ENCODE data around the gene SYCP2.

The SYCP2 gene

GRCh38 chr20:59835057-59835447 is 98.4 kb downstream of the SYCP2 start:
- DNase-seq, result no peak

GRCh38 chr20:59832406-59833363 is 100.8 kb downstream of the SYCP2 start:
- no peak for DNase-seq

- DNase-seq, result no peak
Observed at GRCh38 chr20:59831916-59832270, 101.5 kb downstream of the SYCP2 start.

DNA sequence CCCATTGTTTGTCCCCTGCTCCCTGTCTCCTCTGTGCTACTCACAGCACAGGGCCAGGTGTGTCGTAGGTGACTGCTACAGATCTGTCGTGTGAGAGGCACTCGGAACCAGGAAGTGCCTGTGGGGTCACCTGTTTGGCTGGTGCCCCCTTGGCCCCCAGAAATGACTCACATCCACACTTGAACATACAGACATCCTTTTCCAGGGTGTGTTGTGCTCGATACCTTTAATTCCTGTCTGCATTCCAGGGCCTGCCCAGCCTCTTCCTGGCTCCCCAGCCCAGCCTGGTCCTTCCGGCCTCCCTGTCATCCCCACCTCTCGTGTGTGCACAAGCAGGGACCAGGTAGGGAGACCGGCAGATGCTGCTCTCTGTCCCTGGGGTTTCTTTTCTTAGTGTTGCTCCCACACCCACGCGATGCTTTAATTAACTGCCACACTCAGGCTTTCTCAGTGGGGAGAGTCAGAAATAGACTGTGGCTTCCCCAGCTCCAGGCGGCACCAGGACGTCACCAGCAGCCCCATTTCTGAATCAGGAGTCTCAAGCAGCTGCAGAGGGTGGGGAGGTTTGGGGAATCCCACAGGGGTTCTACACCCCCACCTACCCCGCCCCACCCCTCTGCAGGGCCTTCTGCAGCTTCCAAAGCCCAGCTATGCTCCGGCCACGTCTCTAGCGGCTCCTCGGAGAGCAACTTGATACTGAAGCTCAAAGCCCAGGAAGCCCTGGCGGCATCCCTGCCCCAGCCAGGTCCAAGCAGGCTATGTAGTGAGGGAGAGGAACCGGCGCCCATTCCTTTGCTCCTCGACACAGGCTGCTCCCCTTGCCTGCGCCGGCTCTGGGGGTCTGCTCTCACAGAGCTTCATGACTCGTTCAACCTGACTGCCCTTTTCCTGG is 102.2 kb downstream of the SYCP2 start:
- DNase-seq, result no peak

DNA sequence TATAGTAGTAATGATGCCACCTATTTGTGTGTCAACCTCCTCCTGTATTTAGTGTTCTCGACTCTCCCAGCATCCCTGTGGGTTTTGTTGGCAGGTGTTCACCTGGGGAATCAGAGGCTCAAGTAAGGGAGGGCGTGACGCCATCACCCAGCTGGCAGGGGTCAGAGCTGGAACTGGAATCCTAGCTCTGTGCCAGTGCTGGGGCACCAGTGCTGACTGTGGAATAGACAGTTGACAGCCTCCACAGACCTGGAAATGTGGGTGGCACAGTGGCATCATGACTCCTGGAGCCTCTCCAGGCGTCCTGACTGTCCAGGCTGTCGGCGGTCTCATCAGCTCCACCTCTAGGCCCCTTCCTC is 102.8 kb downstream of the SYCP2 start:
- DNase-seq, result peak; percentile 18

GRCh38 chr20:59829786-59830664 is 103.4 kb downstream of the SYCP2 start:
- DNase-seq, result no peak

- no peak for DNase-seq
Observed at GRCh38 chr20:59829054-59829785, 104.2 kb downstream of the SYCP2 start.

GRCh38 chr20:59828125-59829053 is 105.0 kb downstream of the SYCP2 start:
- DNase-seq, result no peak

GRCh38 chr20:59827138-59828056 is 106.0 kb downstream of the SYCP2 start:
- no peak for DNase-seq

DNA sequence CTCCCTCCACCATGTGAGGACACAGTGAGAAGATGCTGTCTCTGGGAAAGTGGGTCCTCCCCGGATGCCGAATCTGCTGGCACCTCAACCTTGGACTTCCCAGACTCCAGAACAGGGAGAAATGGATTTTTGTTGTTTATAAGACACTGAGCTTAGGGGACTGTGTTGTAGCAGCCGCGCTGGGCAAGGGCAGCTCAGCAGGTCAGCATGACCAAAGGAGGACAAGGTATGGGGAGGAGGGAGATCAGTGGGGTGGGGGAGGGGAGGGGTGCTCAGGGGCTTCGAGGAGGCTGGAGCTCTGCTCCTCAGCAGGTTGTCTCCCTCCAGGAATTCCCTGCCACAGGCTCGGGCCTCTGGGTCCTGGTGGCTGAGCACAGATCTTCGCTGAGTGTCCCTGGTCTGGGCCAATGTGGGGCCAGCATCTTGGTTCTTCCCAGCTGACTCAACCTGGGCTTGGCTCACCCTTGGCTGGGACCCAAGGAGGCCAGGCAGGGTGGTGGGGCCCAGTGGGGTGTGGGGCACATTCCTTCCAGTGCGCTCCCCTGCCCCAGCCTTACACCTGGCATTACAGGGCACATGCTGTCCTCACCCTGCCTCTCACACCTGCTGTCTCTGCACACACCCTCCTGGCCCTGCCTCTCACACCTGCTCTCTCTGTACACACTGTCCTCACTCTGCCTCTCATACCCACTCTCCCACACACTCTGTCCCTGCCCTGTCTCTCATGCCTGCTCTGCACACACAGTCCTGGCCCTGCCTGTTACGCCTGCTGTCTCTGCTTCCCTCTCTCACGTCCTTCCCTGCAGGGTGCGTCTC is 107.3 kb downstream of the SYCP2 start:
- DNase-seq, result peak; percentile 95

DNA sequence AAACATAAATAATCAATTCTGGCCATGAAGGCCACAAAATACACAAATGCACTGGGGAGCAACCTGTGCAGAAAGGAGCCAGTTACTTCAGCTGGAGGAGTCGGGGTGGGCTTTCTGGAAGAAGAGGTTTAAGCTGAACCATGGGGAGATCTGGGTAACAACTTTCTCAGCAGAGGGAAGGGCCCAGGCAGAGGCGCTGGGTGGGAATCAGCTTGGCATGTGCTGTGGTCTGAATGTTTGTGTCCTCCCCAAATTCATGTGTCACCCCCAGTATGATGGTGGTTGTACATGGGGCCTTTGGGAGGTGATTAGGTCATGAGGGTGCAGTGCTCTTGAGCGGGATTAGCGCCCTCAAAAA is 107.9 kb downstream of the SYCP2 start:
- no peak for DNase-seq

DNA sequence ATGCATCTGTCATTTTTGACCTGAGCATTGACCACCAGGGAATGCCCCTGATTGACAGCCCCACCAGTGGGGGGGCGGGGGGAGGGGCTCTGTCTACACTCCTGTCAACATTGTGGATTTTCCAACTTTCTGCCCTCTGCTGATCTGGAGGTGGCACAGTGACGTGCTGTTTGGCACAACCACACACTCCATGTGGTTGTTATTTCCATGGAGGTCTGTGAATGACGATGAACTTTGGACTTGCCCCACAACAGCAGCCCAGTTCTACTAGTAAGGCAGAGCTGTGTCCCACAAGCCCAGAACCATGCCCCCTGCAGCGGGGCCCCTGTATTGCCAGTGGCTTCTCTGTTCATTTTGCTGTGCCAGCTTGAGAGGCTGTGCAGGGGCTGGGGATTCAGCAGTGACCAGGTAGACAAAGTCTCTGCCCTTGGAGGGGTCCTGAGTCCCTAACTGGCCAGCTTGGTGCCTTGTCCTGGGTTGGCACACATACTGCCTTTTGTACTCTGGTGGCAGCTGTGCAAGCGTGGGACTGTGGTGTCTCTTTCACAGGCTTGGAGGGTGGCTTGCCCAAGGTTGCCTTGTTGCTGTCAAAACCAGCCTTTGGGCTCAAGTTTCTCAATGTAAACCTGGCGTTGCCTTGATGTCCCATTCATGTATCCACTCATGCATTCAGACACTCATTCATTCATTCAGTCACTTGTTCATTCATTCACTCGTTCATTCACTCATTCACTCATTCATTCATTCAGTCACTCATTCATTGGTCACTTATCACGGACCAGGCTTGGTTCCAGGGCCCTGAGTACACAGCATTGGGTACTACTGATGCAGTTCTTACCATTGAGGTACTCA is 108.5 kb downstream of the SYCP2 start:
- DNase-seq, result no peak

- DNase-seq, result no peak
Observed at GRCh38 chr20:59823491-59824259, 109.8 kb downstream of the SYCP2 start.

DNA sequence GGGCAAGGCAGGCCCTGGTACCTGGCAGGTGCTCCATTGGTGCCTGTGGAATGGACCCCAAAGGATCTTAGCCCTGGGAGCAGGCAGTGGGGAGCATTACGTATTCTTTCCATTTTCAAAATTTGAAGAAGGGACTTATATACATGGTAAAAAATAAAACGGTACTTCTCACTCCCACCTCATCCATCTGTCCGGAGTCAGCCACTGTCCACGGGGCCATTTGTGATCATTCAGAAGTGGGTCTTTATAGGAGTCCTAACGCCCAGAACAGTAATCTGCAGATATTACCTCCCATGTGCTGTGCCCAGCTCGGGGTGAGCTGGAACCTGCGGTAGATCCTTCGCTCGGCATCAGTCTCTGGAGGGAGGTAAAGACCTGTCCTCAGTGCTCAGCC is 110.4 kb downstream of the SYCP2 start:
- DNase-seq, result no peak

DNA sequence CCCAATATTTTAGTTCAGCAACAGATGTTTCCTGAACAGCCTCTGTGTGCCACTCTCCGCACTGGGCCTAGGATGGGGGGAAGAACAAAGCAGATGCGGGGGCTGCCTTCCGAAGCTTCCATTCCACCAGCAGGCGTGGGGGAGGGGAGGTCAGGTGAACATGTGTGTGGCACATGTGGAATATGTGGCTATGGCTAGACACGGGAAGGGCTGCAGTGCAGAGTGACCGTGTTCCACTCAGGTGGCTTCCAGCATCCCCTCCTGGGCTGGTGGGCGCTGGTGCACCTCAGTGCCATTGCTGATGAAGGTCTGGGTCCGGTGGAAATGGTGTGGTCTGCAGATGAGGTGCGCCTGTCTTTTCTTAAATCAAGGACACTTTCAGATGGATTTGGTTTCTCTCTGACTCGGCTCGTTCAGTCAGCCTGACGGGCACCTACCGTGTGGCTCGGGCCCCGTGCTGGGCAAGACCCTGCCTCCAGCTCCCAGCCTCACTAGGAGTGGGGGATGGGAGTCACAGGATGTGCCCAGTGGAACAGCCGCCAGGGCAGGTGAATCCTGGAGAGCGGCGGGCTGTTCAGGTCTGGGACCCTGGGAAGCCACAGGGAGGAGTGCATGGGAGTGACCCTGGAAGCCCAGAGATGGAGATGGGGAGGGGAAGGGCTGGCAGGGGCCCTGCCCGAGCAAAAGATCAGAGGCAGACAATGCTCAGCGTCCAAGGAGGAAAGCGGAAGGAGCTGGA is 111.0 kb downstream of the SYCP2 start:
- no peak for DNase-seq

GRCh38 chr20:59821788-59822187 is 111.6 kb downstream of the SYCP2 start:
- no peak for DNase-seq

- no peak for DNase-seq
Observed at GRCh38 chr20:59821201-59821600, 112.2 kb downstream of the SYCP2 start.
